AG09319 (cell line): Measurements from ENCODE around the gene PLSCR2.
"Not testable (repeated sequence)": the region's sequence is repeated elsewhere in the genome, so short reads cannot be mapped to it uniquely, and the experiment has no call there.

Experiments
- DNase-seq: peaks from one replicate; pipeline ENCODE4 v3.0.0-alpha.2; 2010; ENCODE audit warnings: low read depth; ENCODE audit errors: extremely low read depth
- TF ChIP-seq, protein P1 (sequence below): IDR thresholded peaks from 2 replicates; pipeline ENCODE4 v1.5.1; 2011; ENCODE audit warnings: low read depth, mild to moderate bottlenecking, inconsistent platforms, low read length, moderate library complexity

PLSCR2 gene

DNA sequence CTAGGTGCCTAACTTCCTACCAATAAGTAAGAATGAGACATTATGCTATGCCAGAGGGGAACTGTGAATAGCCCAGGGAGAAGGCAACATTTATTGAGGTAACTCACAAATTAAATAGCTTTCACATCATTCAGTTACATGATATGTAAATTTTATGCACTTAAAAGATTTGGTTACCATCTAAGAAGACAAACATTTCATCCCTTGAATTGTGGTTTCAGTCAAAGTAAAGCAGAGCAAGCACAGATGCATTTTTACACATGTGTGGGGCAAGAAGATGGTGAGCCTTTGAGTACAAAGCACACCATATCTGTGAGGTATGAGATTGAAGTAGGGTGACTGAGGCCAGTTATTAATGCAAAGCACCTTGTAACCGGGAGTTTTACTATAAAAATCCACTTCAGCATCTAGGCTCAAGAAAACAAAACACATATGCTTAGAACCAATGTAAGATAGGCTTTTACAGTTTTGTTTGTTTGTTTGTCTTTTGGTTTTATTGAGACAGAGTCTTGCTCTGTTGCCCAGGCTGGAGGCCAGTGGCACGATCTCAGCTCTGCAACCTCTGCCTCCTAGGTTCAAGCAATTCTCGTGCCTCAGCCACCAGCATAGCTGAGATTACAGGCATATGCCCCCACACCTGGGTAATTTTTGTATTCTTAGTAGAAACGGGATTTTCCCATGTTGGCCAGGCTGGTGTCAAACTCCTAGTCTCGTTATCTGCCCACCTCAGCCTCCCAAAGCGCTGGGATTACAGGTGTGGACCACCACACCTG lies 3.5 kb downstream of the PLSCR2 start:
- TF ChIP-seq, protein P1, sequence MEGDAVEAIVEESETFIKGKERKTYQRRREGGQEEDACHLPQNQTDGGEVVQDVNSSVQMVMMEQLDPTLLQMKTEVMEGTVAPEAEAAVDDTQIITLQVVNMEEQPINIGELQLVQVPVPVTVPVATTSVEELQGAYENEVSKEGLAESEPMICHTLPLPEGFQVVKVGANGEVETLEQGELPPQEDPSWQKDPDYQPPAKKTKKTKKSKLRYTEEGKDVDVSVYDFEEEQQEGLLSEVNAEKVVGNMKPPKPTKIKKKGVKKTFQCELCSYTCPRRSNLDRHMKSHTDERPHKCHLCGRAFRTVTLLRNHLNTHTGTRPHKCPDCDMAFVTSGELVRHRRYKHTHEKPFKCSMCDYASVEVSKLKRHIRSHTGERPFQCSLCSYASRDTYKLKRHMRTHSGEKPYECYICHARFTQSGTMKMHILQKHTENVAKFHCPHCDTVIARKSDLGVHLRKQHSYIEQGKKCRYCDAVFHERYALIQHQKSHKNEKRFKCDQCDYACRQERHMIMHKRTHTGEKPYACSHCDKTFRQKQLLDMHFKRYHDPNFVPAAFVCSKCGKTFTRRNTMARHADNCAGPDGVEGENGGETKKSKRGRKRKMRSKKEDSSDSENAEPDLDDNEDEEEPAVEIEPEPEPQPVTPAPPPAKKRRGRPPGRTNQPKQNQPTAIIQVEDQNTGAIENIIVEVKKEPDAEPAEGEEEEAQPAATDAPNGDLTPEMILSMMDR = no peak
- DNase-seq = no peak

DNA sequence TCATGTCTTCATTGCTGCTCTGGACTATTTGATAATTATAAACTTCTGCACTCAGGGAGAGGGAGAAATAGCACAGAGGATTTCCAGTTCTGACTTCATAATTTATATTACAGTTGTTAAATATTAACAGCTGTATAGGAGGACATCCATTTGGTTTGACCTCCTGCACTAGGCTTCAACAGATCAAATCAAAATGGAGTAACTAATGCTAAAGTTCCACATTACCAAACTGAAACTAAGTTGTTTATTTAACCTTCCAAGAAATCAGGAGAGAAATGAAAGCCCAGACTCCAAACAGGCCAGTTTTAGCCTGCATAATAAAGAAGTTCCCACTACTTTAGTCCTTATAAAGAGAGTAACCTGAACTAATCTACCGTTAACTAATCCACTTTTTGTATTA lies 4.6 kb downstream of the PLSCR2 start:
- TF ChIP-seq, protein P1 = no peak
- no peak for DNase-seq

DNA sequence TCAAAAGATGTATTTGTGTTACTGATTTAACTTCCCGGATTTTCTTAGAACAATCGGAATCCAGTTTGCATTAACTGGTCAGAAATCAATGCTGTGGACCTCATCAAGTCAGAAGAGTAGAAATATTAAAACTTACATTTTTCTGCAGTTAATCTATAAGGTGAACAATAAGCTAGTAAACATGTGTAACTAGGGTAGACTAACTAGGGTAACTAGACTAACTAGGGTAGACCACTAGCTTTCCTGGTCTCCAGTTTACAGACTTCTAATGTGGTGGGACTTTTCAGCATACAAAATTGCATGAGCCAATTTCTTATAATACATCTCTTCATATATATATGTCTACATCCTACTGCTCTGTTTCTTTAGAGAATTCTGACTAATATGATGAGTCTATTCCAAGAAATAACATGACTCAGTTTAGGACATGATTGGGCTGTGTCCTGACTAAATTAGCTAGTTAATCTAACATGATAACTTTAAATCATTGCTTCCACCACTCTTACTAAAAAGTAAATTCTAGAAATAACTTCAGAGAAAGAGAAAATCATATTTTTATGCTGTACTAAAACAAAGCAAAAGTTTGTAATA lies 5.3 kb downstream of the PLSCR2 start:
- TF ChIP-seq, protein P1 = no peak
- no peak for DNase-seq

DNA sequence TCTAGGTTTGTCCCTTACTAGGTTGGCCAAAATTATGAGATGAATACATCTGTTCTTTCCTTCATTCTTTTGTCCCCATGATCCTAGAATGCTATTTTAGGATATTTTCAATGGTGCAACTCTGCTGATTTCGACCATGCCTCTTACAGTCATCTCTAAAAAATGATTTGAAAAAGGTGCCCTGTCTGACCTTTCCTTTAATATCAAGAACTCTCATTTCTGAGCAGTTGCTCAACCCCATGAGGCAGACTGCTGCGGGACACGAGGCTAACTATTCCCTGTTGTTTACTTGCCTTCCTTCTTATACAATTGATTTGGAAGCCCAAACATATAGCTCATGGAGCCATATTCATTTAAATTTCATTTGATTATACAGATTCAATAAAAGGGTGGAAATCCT lies 14.6 kb downstream of the PLSCR2 start:
- DNase-seq = no peak
- TF ChIP-seq, protein P1 = no peak

DNA sequence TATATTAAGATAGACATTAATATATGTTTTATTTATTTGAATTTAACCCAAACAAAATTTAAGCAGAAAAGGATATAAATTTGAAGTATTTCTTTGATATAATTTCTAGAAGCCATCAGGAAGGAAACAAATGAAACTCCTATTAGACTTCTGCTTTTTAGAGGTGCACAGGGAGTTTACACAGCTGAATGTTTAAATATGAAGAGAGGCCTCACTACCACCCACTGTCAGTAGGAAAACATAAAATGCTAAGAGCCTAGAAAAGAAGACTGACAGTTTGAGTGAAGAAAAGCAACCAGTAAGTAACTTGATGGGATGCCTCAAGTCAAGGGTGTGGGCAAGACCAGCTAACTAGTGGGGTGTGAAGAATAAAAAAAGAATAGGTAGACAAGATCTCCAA lies 19.7 kb downstream of the PLSCR2 start:
- no peak for DNase-seq
- TF ChIP-seq, protein P1 = no peak

DNA sequence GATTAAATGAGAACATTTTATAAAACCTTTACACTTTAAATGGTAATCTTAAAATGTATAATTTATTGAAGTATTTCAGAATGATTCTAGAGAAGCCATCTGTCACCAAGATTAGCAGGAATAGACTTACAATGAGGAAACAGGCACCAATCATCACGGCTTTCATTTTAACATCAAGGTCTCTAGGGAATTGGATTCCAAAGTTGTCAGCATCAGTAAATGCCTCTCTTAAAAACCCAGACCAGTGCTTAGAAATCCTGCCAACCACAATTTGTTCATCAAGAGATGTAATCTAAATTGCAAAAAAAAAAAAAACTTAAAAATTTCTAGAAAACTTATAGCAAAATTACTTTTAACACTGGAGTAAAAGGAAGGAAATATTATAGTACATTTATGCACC lies 20.3 kb downstream of the PLSCR2 start:
- TF ChIP-seq, protein P1 = no peak
- no peak for DNase-seq

DNA sequence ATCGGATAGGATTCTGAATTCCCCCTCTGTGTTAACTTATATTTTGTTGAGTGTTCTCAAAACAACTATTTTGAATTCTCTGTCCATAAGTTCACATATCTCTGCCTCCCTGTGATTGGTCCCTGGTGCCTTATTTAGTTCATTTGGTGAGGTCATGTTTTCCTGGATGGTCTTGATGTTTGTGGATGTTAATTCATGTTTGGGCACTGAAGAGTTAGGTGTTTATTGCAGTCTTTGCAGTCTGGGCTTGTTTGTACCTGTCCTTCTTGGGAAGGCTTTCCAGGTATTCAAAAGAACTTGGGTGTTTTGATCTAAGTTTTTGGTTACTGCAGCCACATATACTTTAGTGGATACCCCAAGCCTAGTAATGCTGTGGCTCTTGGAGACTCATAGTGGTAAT lies 23.3 kb downstream of the PLSCR2 start:
- TF ChIP-seq, protein P1 = no peak
- no peak for DNase-seq

DNA sequence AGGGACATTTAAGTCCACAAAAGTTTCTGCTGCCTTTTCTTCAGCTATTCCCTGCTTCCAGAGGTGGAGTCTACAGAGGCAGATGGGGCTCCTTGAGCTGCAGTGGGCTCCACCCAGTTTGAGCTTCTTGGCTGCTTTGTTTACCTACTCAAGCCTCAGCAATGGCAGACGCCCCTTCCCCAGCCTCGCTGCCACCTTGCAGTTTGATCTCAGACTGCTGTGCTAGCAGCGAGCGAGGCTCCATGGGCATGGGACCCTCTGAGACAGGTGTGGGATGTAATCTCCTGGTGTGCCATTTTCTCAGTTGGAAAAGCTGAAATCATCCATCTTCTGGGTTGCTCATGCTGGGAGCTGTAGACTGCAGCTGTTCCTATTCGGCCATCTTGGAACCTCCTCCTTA lies 29.1 kb downstream of the PLSCR2 start:
- not testable (repeated sequence) for DNase-seq
